GM23248 (cell line): ENCODE results near the gene PKNOX2.

Experiments
- EZH2 ChIP-seq: fragments of 200-600 bp; sonication (generic); IDR thresholded peaks from 2 replicates; pipeline ENCODE4 v1.6.1; 2018; ENCODE audit warnings: antibody characterized with exemption, mild to moderate bottlenecking; ENCODE audit not compliant: insufficient read depth, poor library complexity, severe bottlenecking
- EZH2phosphoT487 ChIP-seq: fragments of 200-600 bp; sonication (generic); IDR thresholded peaks from 2 replicates; pipeline ENCODE4 v1.6.1; 2018; ENCODE audit warnings: antibody characterized with exemption, moderate library complexity, mild to moderate bottlenecking, low read depth; ENCODE audit not compliant: insufficient read depth

DNA sequence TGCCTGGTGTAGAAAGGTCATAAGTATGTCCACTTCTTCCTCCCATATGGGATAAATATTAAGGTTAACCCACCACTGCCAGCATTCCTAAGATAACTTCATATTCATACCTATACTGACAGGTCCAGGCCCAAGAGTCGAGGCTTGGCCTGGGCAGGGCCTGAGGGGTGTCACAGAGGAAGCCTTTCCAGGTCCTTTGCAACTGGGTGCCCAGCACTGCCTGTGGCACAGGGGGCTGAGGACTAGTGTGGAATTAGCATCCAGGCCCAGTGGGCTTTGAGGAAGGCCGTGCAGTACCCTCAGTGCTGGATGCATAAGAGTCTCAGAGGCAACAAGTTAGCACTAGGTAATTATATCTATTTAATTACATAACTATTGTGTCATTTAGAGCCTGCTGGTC lies 65.4 kb downstream of the PKNOX2 start:
- no peak for TF ChIP-seq EZH2phosphoT487
- TF ChIP-seq EZH2: no peak
